ENCODE measurements around the gene LCE1C.

Gene LCE1C

DNA sequence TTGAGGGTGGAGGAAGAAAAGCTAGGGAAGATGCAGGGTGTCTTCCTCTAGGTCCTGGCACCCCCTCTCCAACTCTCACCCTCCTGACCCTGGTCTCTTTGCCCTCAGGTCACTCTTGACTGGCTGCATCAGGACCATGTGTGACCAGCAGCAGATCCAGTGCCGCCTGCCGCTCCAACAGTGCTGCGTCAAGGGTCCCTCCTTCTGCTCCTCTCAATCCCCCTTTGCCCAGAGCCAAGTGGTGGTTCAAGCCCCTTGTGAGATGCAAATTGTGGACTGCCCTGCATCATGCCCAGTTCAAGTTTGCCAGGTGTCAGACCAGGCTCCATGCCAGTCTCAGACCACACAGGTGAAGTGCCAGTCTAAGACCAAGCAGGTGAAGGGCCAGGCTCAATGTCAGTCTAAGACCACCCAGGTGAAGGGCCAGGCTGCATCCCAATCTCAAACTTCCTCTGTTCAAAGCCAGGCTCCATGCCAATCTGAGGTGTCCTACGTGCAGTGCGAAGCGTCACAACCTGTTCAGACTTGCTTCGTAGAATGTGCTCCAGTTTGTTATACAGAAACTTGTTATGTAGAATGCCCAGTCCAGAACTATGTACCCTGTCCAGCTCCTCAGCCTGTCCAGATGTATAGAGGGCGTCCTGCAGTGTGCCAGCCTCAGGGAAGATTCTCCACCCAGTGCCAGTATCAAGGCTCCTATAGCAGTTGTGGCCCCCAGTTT, 46.8 kb downstream of the LCE1C start:
- DNase-seq (ENCODE audit: low read depth, low spot score) = no peak

DNA sequence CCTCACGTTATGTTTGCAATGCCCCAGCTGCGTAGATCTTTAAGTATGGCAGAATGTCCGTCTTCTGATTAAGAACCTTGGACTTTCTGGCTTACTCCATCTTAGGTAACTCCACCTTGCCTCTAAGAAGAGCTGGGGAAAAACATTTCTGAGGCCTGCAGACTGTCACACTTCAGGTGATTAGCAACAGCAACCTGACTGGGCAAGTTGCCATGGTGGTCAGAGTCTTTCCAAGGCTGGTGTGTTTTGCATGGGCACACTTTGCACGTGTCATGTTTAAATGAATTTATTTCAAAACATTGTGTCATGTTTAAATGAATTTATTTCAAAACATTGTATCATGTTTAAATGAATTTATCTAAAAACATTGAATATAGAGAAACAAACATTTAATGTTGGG, 47.8 kb downstream of the LCE1C start:
- DNase-seq (ENCODE audit: low read depth, low spot score) = no peak

DNA sequence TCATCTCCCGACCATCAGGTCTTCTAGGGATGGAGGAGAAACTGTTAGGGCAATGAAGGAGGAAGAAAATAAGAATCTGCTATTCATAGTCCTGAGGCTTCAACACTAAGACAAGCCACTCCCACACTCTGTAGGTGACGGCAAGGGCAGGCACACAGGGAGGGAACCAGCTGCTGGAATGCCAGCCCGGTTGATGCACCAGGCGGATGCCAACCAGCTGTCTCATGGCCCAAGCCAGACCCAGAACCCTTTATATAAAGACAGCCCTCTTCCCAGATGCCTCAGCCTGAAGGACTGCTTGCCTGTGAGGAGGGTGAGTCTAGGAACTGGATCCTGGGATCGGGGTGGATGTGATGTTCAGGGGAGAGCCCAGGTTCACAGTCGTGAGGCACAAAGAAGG, 48.7 kb downstream of the LCE1C start, which contains the start of gene KPRP:
TSS of gene KPRP (plus strand) at position 279 of the 400 bp plus-strand sequence. CDS start 1,564 bp downstream, outside the sequence.
- no peak for DNase-seq (ENCODE audit: low read depth, low spot score)

DNA sequence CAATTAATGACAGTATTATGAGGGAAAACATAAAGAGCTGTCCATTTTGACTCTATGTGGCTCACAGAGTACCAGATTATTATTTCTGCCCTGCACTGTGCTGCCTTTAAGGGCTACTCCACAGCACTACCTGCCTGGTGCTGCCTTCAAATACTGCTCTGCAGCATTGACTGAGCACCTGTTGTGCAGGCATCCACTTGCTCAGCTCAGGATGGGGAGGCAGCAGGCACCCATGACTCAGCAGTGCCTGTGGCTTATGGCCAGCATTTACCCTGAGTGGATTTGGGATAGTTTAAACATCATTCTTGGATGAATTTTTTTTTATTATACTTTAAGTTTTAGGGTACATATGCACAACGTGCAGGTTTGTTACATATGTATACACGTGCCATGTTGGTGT, 49.6 kb downstream of the LCE1C start:
- DNase-seq (ENCODE audit: low read depth, low spot score) = no peak
